DOHH2 (cell line): ENCODE data around the gene GNAT1.
A peak's percentile ranks its signal among the peaks of the same experiment; 100 is the strongest.

ENCODE experiments used
- H3F3A ChIP-seq: fragments of 200-600 bp; sonication (generic), shearing (Covaris generic); 2 replicates; pipeline ENCODE4 v1.6.0; 2016; ENCODE audit warnings: antibody characterized with exemption, mild to moderate bottlenecking; ENCODE audit not compliant: control insufficient read depth, insufficient read depth
- H3K27ac ChIP-seq: fragments of 200-600 bp; sonication (generic); 2 replicates; pipeline ENCODE4 v1.5.1; 2014; ENCODE audit warnings: low read depth, mild to moderate bottlenecking, low read length, moderate library complexity
- H3K27me3 ChIP-seq: fragments of 200-600 bp; sonication (generic); 2 replicates; pipeline ENCODE4 v1.6.1; 2014; ENCODE audit warnings: mild to moderate bottlenecking, low read length, mixed read lengths; ENCODE audit not compliant: control insufficient read depth
- H3K36me3 ChIP-seq: fragments of 200-600 bp; sonication (generic); 2 replicates; pipeline ENCODE4 v1.6.1; 2014; ENCODE audit warnings: mild to moderate bottlenecking, low read length, moderate library complexity, mixed read lengths; ENCODE audit not compliant: control insufficient read depth
- H3K4me1 ChIP-seq: fragments of 200-600 bp; sonication (generic); 2 replicates; pipeline ENCODE4 v1.6.1; 2014; ENCODE audit warnings: mild to moderate bottlenecking, low read length, mixed read lengths; ENCODE audit not compliant: control insufficient read depth
- H3K4me2 ChIP-seq: fragments of 200-600 bp; sonication (generic); 2 replicates; pipeline ENCODE4 v1.6.0; 2014; ENCODE audit warnings: mild to moderate bottlenecking, low read length, moderate library complexity
- H3K4me3 ChIP-seq: fragments of 200-600 bp; sonication (generic); 2 replicates; pipeline ENCODE4 v1.5.1; 2014; ENCODE audit warnings: mild to moderate bottlenecking, low read length, mixed read lengths
- H3K79me2 ChIP-seq: fragments of 200-600 bp; sonication (generic); 2 replicates; pipeline ENCODE4 v1.6.1; 2014; ENCODE audit warnings: mild to moderate bottlenecking, low read length, mixed read lengths; ENCODE audit not compliant: control insufficient read depth
- H3K9me2 ChIP-seq: fragments of 200-600 bp; sonication (generic); replicated peaks from 2 replicates; pipeline ENCODE4 v1.6.1; 2014; ENCODE audit warnings: mild to moderate bottlenecking, low read length, mixed read lengths; ENCODE audit not compliant: control insufficient read depth
- H3K9me3 ChIP-seq: fragments of 200-600 bp; sonication (generic); 2 replicates; pipeline ENCODE4 v1.6.1; 2014; ENCODE audit warnings: antibody characterized with exemption, low read length, mixed read lengths; ENCODE audit not compliant: control insufficient read depth, insufficient read depth
- H4K20me1 ChIP-seq: fragments of 200-600 bp; sonication (generic); 2 replicates; pipeline ENCODE4 v1.6.0; 2014; ENCODE audit warnings: low read depth, mild to moderate bottlenecking, antibody characterized with exemption, low read length, moderate library complexity; ENCODE audit not compliant: control insufficient read depth, insufficient read depth
- EZH2phosphoT487 ChIP-seq: fragments of 200-600 bp; sonication (generic); IDR thresholded peaks from 2 replicates; pipeline ENCODE4 v1.6.1; 2017; ENCODE audit warnings: borderline replicate concordance, mild to moderate bottlenecking, antibody characterized with exemption, low read length, moderate library complexity, mixed read lengths
- TF ChIP-seq, protein P1 (sequence below): fragments of 200-600 bp; sonication (generic); IDR thresholded peaks from one replicate; pipeline ENCODE4 v1.5.1; 2014; ENCODE audit warnings: antibody characterized with exemption, mild to moderate bottlenecking, low read depth, low read length; ENCODE audit not compliant: poor library complexity, severe bottlenecking

Gene GNAT1

GRCh38 chr3:50222169-50222528, 30.7 kb downstream of the GNAT1 start:
- Histone ChIP-seq H3K79me2 (no peaks in the 10 kb centered on the region), H3K9me2 (no peaks in the 10 kb centered on the region), H4K20me1 (no peaks in the 10 kb centered on the region), H3K4me1 (peaks cover 27% of the 10 kb centered on the region), H3K27ac (no peak overlapping the region), H3K27me3 (peaks cover 5% of the 10 kb centered on the region; the same call in 1 of the 2 replicates), H3F3A (no peaks in the 10 kb centered on the region), H3K4me3 (no peak overlapping the region), H3K36me3 (no peaks in the 10 kb centered on the region), H3K9me3 (no peaks in the 10 kb centered on the region), H3K4me2 (no peak overlapping the region)
- TF ChIP-seq, protein P1, sequence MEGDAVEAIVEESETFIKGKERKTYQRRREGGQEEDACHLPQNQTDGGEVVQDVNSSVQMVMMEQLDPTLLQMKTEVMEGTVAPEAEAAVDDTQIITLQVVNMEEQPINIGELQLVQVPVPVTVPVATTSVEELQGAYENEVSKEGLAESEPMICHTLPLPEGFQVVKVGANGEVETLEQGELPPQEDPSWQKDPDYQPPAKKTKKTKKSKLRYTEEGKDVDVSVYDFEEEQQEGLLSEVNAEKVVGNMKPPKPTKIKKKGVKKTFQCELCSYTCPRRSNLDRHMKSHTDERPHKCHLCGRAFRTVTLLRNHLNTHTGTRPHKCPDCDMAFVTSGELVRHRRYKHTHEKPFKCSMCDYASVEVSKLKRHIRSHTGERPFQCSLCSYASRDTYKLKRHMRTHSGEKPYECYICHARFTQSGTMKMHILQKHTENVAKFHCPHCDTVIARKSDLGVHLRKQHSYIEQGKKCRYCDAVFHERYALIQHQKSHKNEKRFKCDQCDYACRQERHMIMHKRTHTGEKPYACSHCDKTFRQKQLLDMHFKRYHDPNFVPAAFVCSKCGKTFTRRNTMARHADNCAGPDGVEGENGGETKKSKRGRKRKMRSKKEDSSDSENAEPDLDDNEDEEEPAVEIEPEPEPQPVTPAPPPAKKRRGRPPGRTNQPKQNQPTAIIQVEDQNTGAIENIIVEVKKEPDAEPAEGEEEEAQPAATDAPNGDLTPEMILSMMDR, result no peak
- TF ChIP-seq EZH2phosphoT487, result no peak

DNA sequence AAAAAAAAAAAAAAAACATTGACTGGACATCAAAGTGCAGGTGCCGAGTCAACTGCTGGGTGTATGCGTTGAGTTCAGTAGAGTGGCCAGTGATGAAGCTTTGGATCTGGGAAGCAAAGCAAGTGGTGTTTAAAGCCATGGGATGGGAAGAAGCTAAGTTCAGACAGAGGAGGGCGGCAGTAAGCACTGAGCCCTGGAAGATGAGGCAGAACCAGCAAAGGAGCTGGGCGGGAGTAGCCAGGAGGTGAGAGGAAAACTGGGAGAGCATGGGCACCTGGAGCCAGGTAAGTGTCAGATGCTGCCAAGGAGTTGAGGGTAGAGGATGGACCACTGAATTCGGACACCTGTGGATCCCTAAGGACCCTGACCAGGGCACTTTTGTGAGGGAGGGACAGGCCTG, 33.2 kb downstream of the GNAT1 start:
- H3K27me3 ChIP-seq, result peaks cover 2% of the 10 kb centered on the region; the same call in 1 of the 2 replicates
- no peak overlapping the region for H3K4me2 ChIP-seq
- TF ChIP-seq, protein P1, result no peak
- no peak for TF ChIP-seq EZH2phosphoT487
- H3K27ac ChIP-seq, result no peak overlapping the region
- no peaks in the 10 kb centered on the region for H3K9me2 ChIP-seq
- H3K9me3 ChIP-seq, result no peaks in the 10 kb centered on the region
- no peaks in the 10 kb centered on the region; the same call in 1 of the 2 replicates for H3K36me3 ChIP-seq
- H3F3A ChIP-seq, result no peaks in the 10 kb centered on the region; the same call in 1 of the 2 replicates
- no peaks in the 10 kb centered on the region for H4K20me1 ChIP-seq
- no peak overlapping the region for H3K4me3 ChIP-seq
- H3K4me1 ChIP-seq, result peaks cover 45% of the 10 kb centered on the region
- peaks cover 15% of the 10 kb centered on the region for H3K79me2 ChIP-seq

GRCh38 chr3:50226888-50227389, 35.5 kb downstream of the GNAT1 start:
- Histone ChIP-seq H3F3A (no peaks in the 10 kb centered on the region; the same call in 1 of the 2 replicates), H3K4me3 (peak overlapping the region; percentile 71), H3K4me1 (peaks cover 46% of the 10 kb centered on the region), H3K9me3 (no peaks in the 10 kb centered on the region), H3K27me3 (peaks cover 2% of the 10 kb centered on the region; the same call in 1 of the 2 replicates), H3K9me2 (no peaks in the 10 kb centered on the region), H3K27ac (peak overlapping the region; percentile 71), H3K4me2 (peak overlapping the region; percentile 100), H3K36me3 (no peaks in the 10 kb centered on the region; the same call in 1 of the 2 replicates), H4K20me1 (no peaks in the 10 kb centered on the region), H3K79me2 (peaks cover 18% of the 10 kb centered on the region)
- TF ChIP-seq, protein P1, result no peak
- no peak for TF ChIP-seq EZH2phosphoT487
